Activated CD8-positive, alpha-beta memory T cell treated with anti-CD3 and anti-CD28 coated beads, Interleukin-2, amount 10 ng/mL, durations not matched to agents 7 days and 5 days (primary cell): ENCODE results near the gene BCO2. TPM values are rescaled to one million over a fixed set of nuclear protein-coding genes. Genes with fewer than 3 reads are reported as not detected.
A peak's percentile ranks its signal among the peaks of the same experiment; 100 is the strongest.

Source experiments
- ATAC-seq: fragments of 150-1000 bp; cut with Tn5 transposase; one replicate; pipeline ENCODE4 v1.10.0; 2021; ENCODE audit warnings: moderate library complexity
- CTCF ChIA-PET: fragments of 350-600 bp; sonication (Branson Sonifier 250); formaldehyde crosslinking; loops from one replicate; lab custom pipeline; 2021; ENCODE audit warnings: antibody characterized with exemption; lab: Charles Lee
- DNase-seq: peaks from one replicate; pipeline ENCODE4 v3.0.0-alpha.2; 2020
- H3K27ac Mint-ChIP-seq: one replicate; pipeline ENCODE4 v1.8.0; 2021; ENCODE audit warnings: mild to moderate bottlenecking, mixed read lengths
- H3K27me3 Mint-ChIP-seq: one replicate; pipeline ENCODE4 v1.8.0; 2021; ENCODE audit warnings: mixed read lengths
- H3K36me3 Mint-ChIP-seq: one replicate; pipeline ENCODE4 v1.8.0; 2021; ENCODE audit warnings: mild to moderate bottlenecking, mixed read lengths
- H3K4me1 Mint-ChIP-seq: one replicate; pipeline ENCODE4 v1.8.0; 2021; ENCODE audit warnings: mixed read lengths
- H3K4me3 Mint-ChIP-seq: one replicate; pipeline ENCODE4 v1.8.0; 2021; ENCODE audit warnings: mild to moderate bottlenecking, moderate library complexity, mixed read lengths
- H3K9me3 Mint-ChIP-seq: one replicate; pipeline ENCODE4 v1.8.0; 2022; ENCODE audit warnings: low read depth, mixed read lengths
- total RNA-seq, 2 experiments: library from RNA; stranded (reverse); gene quantifications; one replicate each; pipeline ENCODE4 v1.2.3, GENCODE V29; 2021

BCO2 gene
- total RNA-seq, 2 experiments from 2014 or later, result 1.3 to 2.3 TPM

GRCh38 chr11:112226062-112226830 lies 50.9 kb downstream of the BCO2 start, which contains the start of gene PTS:
PTS (plus strand) TSS chr11:112226428; CDS start chr11:112226444, 16 bp downstream.
- Mint-ChIP-seq H3K9me3 (no peaks in the 10 kb centered on the region), H3K27me3 (peaks cover 2% of the 10 kb centered on the region), H3K27ac (peak within 1 kb of the TSS; percentile 96), H3K36me3 (peaks cover 23% of the 10 kb centered on the region), H3K4me3 (peak within 1 kb of the TSS; percentile 82), H3K4me1 (peaks cover 30% of the 10 kb centered on the region)
- DNase-seq (peak; percentile 90), ATAC-seq (peak; percentile 97)
- CTCF ChIA-PET, result interaction anchor here (15.8 kb wide), 1 partner anchor 55 kb away, joined by 373 read pairs; no protein-coding TSS in a partner anchor

GRCh38 chr11:112226831-112227401 lies 51.6 kb downstream of the BCO2 start:
- CTCF ChIA-PET, result interaction anchor here (15.8 kb wide), 1 partner anchor 55 kb away, joined by 373 read pairs; no protein-coding TSS in a partner anchor
- H3K27ac Mint-ChIP-seq, result peak overlapping the region; percentile 96

GRCh38 chr11:112227471-112227870 lies 52.2 kb downstream of the BCO2 start:
- DNase-seq, result no peak

More at GRCh38 chr11:112226831-112227401, 51.6 kb downstream of the BCO2 start:
- Mint-ChIP-seq H3K4me3 (peak overlapping the region; percentile 82), H3K27me3 (peaks cover 2% of the 10 kb centered on the region), H3K9me3 (no peaks in the 10 kb centered on the region), H3K4me1 (peaks cover 29% of the 10 kb centered on the region), H3K36me3 (peaks cover 23% of the 10 kb centered on the region)
- DNase-seq (no peak), ATAC-seq (peak; percentile 66)

GRCh38 chr11:112228706-112229105 lies 53.4 kb downstream of the BCO2 start:
- H3K36me3 Mint-ChIP-seq, result peaks cover 23% of the 10 kb centered on the region
- no peaks in the 10 kb centered on the region for H3K9me3 Mint-ChIP-seq
- H3K4me1 Mint-ChIP-seq, result peaks cover 29% of the 10 kb centered on the region
- ATAC-seq (no peak), DNase-seq (no peak)
- peaks cover 2% of the 10 kb centered on the region for H3K27me3 Mint-ChIP-seq
- no peak overlapping the region for H3K4me3 Mint-ChIP-seq
- CTCF ChIA-PET, result interaction anchor here (0.6 to 15.8 kb wide), 3 partner anchors 8 to 345 kb away, joined by 3 to 373 read pairs (median 4); no protein-coding TSS in a partner anchor
- H3K27ac Mint-ChIP-seq, result no peak overlapping the region

More at GRCh38 chr11:112227471-112227870, 52.2 kb downstream of the BCO2 start:
- no peak for ATAC-seq
- CTCF ChIA-PET, result interaction anchor here (15.8 kb wide), 1 partner anchor 54 kb away, joined by 373 read pairs; no protein-coding TSS in a partner anchor
- peak overlapping the region; percentile 96 for H3K27ac Mint-ChIP-seq
- H3K4me1 Mint-ChIP-seq, result peaks cover 29% of the 10 kb centered on the region
- H3K4me3 Mint-ChIP-seq, result peak overlapping the region; percentile 82
- peaks cover 2% of the 10 kb centered on the region for H3K27me3 Mint-ChIP-seq
- H3K36me3 Mint-ChIP-seq, result peaks cover 23% of the 10 kb centered on the region
- no peaks in the 10 kb centered on the region for H3K9me3 Mint-ChIP-seq

- Mint-ChIP-seq H3K4me3 (no peak overlapping the region), H3K27me3 (no peaks in the 10 kb centered on the region), H3K36me3 (peaks cover 23% of the 10 kb centered on the region), H3K9me3 (no peaks in the 10 kb centered on the region), H3K4me1 (peaks cover 29% of the 10 kb centered on the region), H3K27ac (no peak overlapping the region)
- CTCF ChIA-PET, result interaction anchor here (0.6 to 2.9 kb wide), 3 partner anchors 8 to 345 kb away, joined by 3 to 17 read pairs (median 4); no protein-coding TSS in a partner anchor
- ATAC-seq (no peak), DNase-seq (no peak)
These were observed 53.8 kb downstream of the BCO2 start for GRCh38 chr11:112229159-112229558.

GRCh38 chr11:112229746-112230433 lies 54.6 kb downstream of the BCO2 start:
- H3K27ac Mint-ChIP-seq, result no peak overlapping the region
- H3K4me1 Mint-ChIP-seq, result peaks cover 29% of the 10 kb centered on the region
- DNase-seq (no peak), ATAC-seq (no peak)
- no peak overlapping the region for H3K4me3 Mint-ChIP-seq
- CTCF ChIA-PET, result interaction anchor here (1.1 to 2.9 kb wide), 2 partner anchors 9 to 50 kb away, joined by 4 to 17 read pairs; no protein-coding TSS in a partner anchor
- H3K36me3 Mint-ChIP-seq, result peaks cover 24% of the 10 kb centered on the region
- H3K9me3 Mint-ChIP-seq, result no peaks in the 10 kb centered on the region
- no peaks in the 10 kb centered on the region for H3K27me3 Mint-ChIP-seq

GRCh38 chr11:112231952-112232351 lies 56.6 kb downstream of the BCO2 start:
- peaks cover 19% of the 10 kb centered on the region for H3K4me1 Mint-ChIP-seq
- peaks cover 36% of the 10 kb centered on the region for H3K36me3 Mint-ChIP-seq
- H3K27me3 Mint-ChIP-seq, result no peaks in the 10 kb centered on the region
- no peak overlapping the region for H3K4me3 Mint-ChIP-seq
- H3K9me3 Mint-ChIP-seq, result no peaks in the 10 kb centered on the region
- no peak for ATAC-seq
- H3K27ac Mint-ChIP-seq, result no peak overlapping the region
- no peak for DNase-seq
- CTCF ChIA-PET, result interaction anchor here (0.6 to 2.9 kb wide), 4 partner anchors 12 to 443 kb away, joined by 3 to 17 read pairs (median 5); no protein-coding TSS in a partner anchor

- no peak for DNase-seq
- CTCF ChIA-PET, result no interaction called here
- Mint-ChIP-seq H3K27ac (no peak overlapping the region), H3K4me3 (no peak overlapping the region), H3K9me3 (no peaks in the 10 kb centered on the region), H3K27me3 (no peaks in the 10 kb centered on the region), H3K4me1 (no peaks in the 10 kb centered on the region), H3K36me3 (peaks cover 30% of the 10 kb centered on the region)
- no peak for ATAC-seq
These were observed 60.6 kb downstream of the BCO2 start for GRCh38 chr11:112235750-112236390.

- DNase-seq (no peak), ATAC-seq (no peak)
- Mint-ChIP-seq H3K4me1 (no peaks in the 10 kb centered on the region), H3K36me3 (peaks cover 29% of the 10 kb centered on the region), H3K9me3 (no peaks in the 10 kb centered on the region), H3K4me3 (no peak overlapping the region), H3K27ac (no peak overlapping the region), H3K27me3 (no peaks in the 10 kb centered on the region)
- CTCF ChIA-PET, result interaction anchor here (1.9 kb wide), 1 partner anchor 43 kb away, joined by 6 read pairs; no protein-coding TSS in a partner anchor
These were observed 62.1 kb downstream of the BCO2 start for GRCh38 chr11:112237451-112237850.

- Mint-ChIP-seq H3K4me3 (no peak overlapping the region), H3K27ac (no peak overlapping the region), H3K36me3 (peaks cover 35% of the 10 kb centered on the region), H3K9me3 (no peaks in the 10 kb centered on the region), H3K27me3 (no peaks in the 10 kb centered on the region), H3K4me1 (no peaks in the 10 kb centered on the region)
- DNase-seq, result no peak
- CTCF ChIA-PET, result interaction anchor here (1.9 kb wide), 1 partner anchor 42 kb away, joined by 6 read pairs; no protein-coding TSS in a partner anchor
- no peak for ATAC-seq
These were observed 62.7 kb downstream of the BCO2 start for GRCh38 chr11:112238041-112238440.

GRCh38 chr11:112241486-112241885 lies 66.2 kb downstream of the BCO2 start:
- CTCF ChIA-PET, result no interaction called here
- H3K9me3 Mint-ChIP-seq, result no peaks in the 10 kb centered on the region
- ATAC-seq, result no peak
- no peak overlapping the region for H3K4me3 Mint-ChIP-seq
- H3K36me3 Mint-ChIP-seq, result peaks cover 28% of the 10 kb centered on the region
- H3K4me1 Mint-ChIP-seq, result no peaks in the 10 kb centered on the region
- no peak for DNase-seq
- H3K27me3 Mint-ChIP-seq, result no peaks in the 10 kb centered on the region
- no peak overlapping the region for H3K27ac Mint-ChIP-seq

- H3K4me1 Mint-ChIP-seq, result no peaks in the 10 kb centered on the region
- CTCF ChIA-PET, result no interaction called here
- H3K9me3 Mint-ChIP-seq, result no peaks in the 10 kb centered on the region
- DNase-seq (no peak), ATAC-seq (no peak)
- no peak overlapping the region for H3K27ac Mint-ChIP-seq
- H3K4me3 Mint-ChIP-seq, result no peak overlapping the region
- H3K36me3 Mint-ChIP-seq, result peaks cover 9% of the 10 kb centered on the region
- no peaks in the 10 kb centered on the region for H3K27me3 Mint-ChIP-seq
These were observed 71.9 kb downstream of the BCO2 start for GRCh38 chr11:112247201-112247600.
